ENCODE measurements around the gene DDX10. TPM values are rescaled to one million over a fixed set of nuclear protein-coding genes. Genes with fewer than 3 reads are reported as not detected.

Gene DDX10
- polyA plus RNA-seq, 1 donor (not counting 4 experiments of a cell fraction or from before 2014, with no cell fraction given) = 32.3 TPM

DNA sequence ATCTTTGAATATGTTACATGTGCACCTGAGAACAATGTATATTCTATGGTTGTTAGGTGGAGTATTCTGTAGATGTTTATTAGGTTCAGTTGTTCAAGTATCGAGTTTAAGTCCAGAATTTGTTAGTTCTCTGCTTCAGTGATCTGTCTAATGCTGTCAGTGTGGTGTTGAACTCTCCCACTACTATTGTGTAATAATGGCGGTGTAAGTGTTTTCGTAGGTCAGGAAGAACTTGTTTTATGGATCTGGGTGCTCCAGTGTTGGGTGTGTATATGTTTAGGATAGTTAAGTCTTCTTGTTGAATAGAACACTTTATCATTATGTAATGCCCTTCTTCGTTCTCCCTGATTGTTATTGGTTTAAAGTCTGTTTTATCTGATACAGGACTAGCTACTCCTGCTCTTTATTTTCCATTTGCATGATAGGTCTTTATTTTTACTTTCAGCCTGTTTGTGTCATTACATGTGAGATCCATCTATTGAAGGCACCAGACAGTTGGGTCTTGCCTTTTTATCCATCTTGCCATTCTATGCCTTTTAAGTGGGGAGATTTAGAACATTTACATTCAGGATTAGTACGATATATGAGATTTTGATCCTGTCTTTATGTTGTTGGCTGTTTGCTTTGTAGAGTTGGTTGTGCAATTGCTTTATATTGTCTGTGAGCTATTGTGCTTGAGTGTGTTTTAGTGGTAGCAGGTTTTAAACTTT, 121.6 kb downstream of the DDX10 start:
- no peaks in the 10 kb centered on the region for H3K27me3 ChIP-seq (ENCODE audit: control insufficient read depth, extremely low read depth, insufficient read depth, low read length)
- no peak overlapping the region for H3K4me3 ChIP-seq (ENCODE audit: control insufficient read depth in 2 of 3, extremely low read depth in 1 of 3, insufficient read depth in 2 of 3, low read depth in 1 of 3, low read length in 3 of 3)
- TF ChIP-seq CTCF (optimal IDR thresholded peaks at IDR 0.05 in 1 of 3, IDR thresholded peaks at IDR 0.05 in 1 of 3, conservative IDR thresholded peaks at IDR 0.05 in 1 of 3; ENCODE audit: extremely low read depth in 1 of 3, insufficient read depth in 2 of 3, low read length in 3 of 3) = no peak
- no peak for TF ChIP-seq EZH2 (IDR thresholded peaks at IDR 0.05; ENCODE audit: low read length)
- no peak for FAIRE-seq
- no peak overlapping the region for H3K27ac ChIP-seq (ENCODE audit: control insufficient read depth, insufficient read depth, low read length)
- no peaks in the 10 kb centered on the region for H3K4me1 ChIP-seq (ENCODE audit: control insufficient read depth, extremely low read depth, insufficient read depth, low read length)
- no peaks in the 10 kb centered on the region for H3K9me3 ChIP-seq (ENCODE audit: control insufficient read depth, low read depth, low read length)
- no peaks in the 10 kb centered on the region for H3K9me1 ChIP-seq (ENCODE audit: control insufficient read depth, extremely low read depth, insufficient read depth, low read length)
- no peak for DNase-seq (ENCODE audit: low read depth, low spot score)
- no peaks in the 10 kb centered on the region for H4K20me1 ChIP-seq (ENCODE audit: control insufficient read depth, extremely low read depth, insufficient read depth, low read length)
- no peaks in the 10 kb centered on the region for H3K36me3 ChIP-seq (ENCODE audit: control insufficient read depth in 2 of 2, extremely low read depth in 1 of 2, insufficient read depth in 2 of 2, low read length in 2 of 2)
- H3K4me2 ChIP-seq (ENCODE audit: control insufficient read depth, extremely low read depth, insufficient read depth, low read depth, low read length) = no peak overlapping the region
- H2AFZ ChIP-seq (ENCODE audit: control insufficient read depth, low read length) = no peak overlapping the region
- dilution Hi-C loops (cut with MboI; ENCODE audit: extremely low pct_ligation_motif_present, low sequenced_read_pairs) = no loop called here
- H3K9ac ChIP-seq (ENCODE audit: control insufficient read depth, extremely low read depth, insufficient read depth, low read length) = no peak overlapping the region
- peaks cover 15% of the 10 kb centered on the region for H3K79me2 ChIP-seq (ENCODE audit: control insufficient read depth, insufficient read depth, low read length)

DNA sequence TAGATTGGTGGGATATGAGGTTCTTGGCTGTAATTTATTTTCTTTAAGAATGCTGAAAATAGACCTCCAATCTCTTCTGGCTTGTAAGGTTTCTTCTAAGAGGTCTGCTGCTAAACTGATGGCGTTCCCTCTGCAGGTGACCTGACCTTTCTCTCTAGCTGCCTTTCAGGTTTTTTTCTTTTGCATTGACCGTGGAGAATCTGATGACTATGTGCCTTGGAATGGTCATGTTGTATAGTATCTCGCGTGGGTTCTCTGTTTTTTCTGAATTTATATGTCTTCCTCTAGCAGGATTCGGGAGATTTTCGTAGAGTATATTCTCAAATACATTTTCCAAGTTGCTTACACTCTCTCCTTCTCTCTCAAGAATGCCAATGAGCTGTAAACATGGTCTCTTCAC, 122.2 kb downstream of the DDX10 start:
- peaks cover 15% of the 10 kb centered on the region for H3K79me2 ChIP-seq (ENCODE audit: control insufficient read depth, insufficient read depth, low read length)
- H3K4me2 ChIP-seq (ENCODE audit: control insufficient read depth, extremely low read depth, insufficient read depth, low read depth, low read length) = no peak overlapping the region
- no peaks in the 10 kb centered on the region for H3K27me3 ChIP-seq (ENCODE audit: control insufficient read depth, extremely low read depth, insufficient read depth, low read length)
- H4K20me1 ChIP-seq (ENCODE audit: control insufficient read depth, extremely low read depth, insufficient read depth, low read length) = no peaks in the 10 kb centered on the region
- H3K4me3 ChIP-seq (ENCODE audit: control insufficient read depth in 2 of 3, extremely low read depth in 1 of 3, insufficient read depth in 2 of 3, low read depth in 1 of 3, low read length in 3 of 3) = no peak overlapping the region
- no peak overlapping the region for H2AFZ ChIP-seq (ENCODE audit: control insufficient read depth, low read length)
- no peak overlapping the region for H3K27ac ChIP-seq (ENCODE audit: control insufficient read depth, insufficient read depth, low read length)
- no peaks in the 10 kb centered on the region for H3K4me1 ChIP-seq (ENCODE audit: control insufficient read depth, extremely low read depth, insufficient read depth, low read length)
- no peak for DNase-seq (ENCODE audit: low read depth, low spot score)
- FAIRE-seq = no peak
- no peaks in the 10 kb centered on the region for H3K36me3 ChIP-seq (ENCODE audit: control insufficient read depth in 2 of 2, extremely low read depth in 1 of 2, insufficient read depth in 2 of 2, low read length in 2 of 2)
- dilution Hi-C loops (cut with MboI; ENCODE audit: extremely low pct_ligation_motif_present, low sequenced_read_pairs) = no loop called here
- H3K9me3 ChIP-seq (ENCODE audit: control insufficient read depth, low read depth, low read length) = no peaks in the 10 kb centered on the region
- TF ChIP-seq EZH2 (IDR thresholded peaks at IDR 0.05; ENCODE audit: low read length) = no peak
- TF ChIP-seq CTCF (optimal IDR thresholded peaks at IDR 0.05 in 1 of 3, IDR thresholded peaks at IDR 0.05 in 1 of 3, conservative IDR thresholded peaks at IDR 0.05 in 1 of 3; ENCODE audit: extremely low read depth in 1 of 3, insufficient read depth in 2 of 3, low read length in 3 of 3) = no peak
- no peaks in the 10 kb centered on the region for H3K9me1 ChIP-seq (ENCODE audit: control insufficient read depth, extremely low read depth, insufficient read depth, low read length)
- no peak overlapping the region for H3K9ac ChIP-seq (ENCODE audit: control insufficient read depth, extremely low read depth, insufficient read depth, low read length)
